GM12878 (cell line): ENCODE data around the gene ADGRD1. TPM values are rescaled to one million over a fixed set of nuclear protein-coding genes. Genes with fewer than 3 reads are reported as not detected.
A peak's percentile ranks its signal among the peaks of the same experiment; 100 is the strongest.

Source experiments
- ATAC-seq: fragments of 200-7000 bp; cut with Tn5 transposase; 3 replicates; pipeline ENCODE4 v1.9.1; 2020; ENCODE audit warnings: mild to moderate bottlenecking, moderate library complexity
- BruUV-seq: library from RNA; stranded (reverse); fragments of 400-500 nt; replicated peaks from 2 replicates; lab custom pipeline; 2021; lab: Mats Ljungman, UMichigan
- CTCF ChIA-PET: fragments of 300-600 bp; sonication (Branson Sonifier 250); formaldehyde crosslinking; extraction: SDS; loops from one replicate; lab custom pipeline; 2021; ENCODE audit warnings: inconsistent platforms; lab: Yijun Ruan, JAX
- POLR2A ChIA-PET: fragments of 350-600 bp; formaldehyde crosslinking; extraction: SDS; loops from one replicate; lab custom pipeline; 2021; ENCODE audit warnings: inconsistent platforms; lab: Charles Lee
- RAD21 ChIA-PET: fragments of 300-600 bp; sonication (Branson Sonifier 250); formaldehyde crosslinking; loops from one replicate; lab custom pipeline; 2023; ENCODE audit warnings: antibody characterized with exemption; ENCODE audit not compliant: unreplicated experiment; lab: Charles Lee
- SMC1A ChIA-PET: fragments of 300-600 bp; sonication (Branson Sonifier 250); formaldehyde crosslinking; loops from one replicate; lab custom pipeline; 2023; ENCODE audit not compliant: unreplicated experiment, uncharacterized antibody; lab: Charles Lee
- DNase-seq: peaks from one replicate; pipeline ENCODE4 v3.0.0-alpha.2; 2011; ENCODE audit warnings: low read depth, low spot score
- FAIRE-seq: peaks from 3 replicates; lab custom pipeline; 2011; peaks lifted over from hg19 to GRCh38; lab: Jason Lieb, UNC
- H2AFZ ChIP-seq: 2 replicates; pipeline ENCODE4 v1.6.0; 2011; ENCODE audit warnings: low read depth, low read length, control low read depth; ENCODE audit not compliant: control insufficient read depth
- H3K27ac ChIP-seq: 2 replicates; pipeline ENCODE4 v1.5.1; 2011; ENCODE audit warnings: control low read depth; ENCODE audit not compliant: control insufficient read depth, insufficient read depth
- H3K27me3 ChIP-seq, 2 experiments: replicated peaks in 1 of 2; 2 replicates each; pipeline versions ENCODE4 v1.6.0 to v1.6.1; 2011; ENCODE audit warnings: low read length in 1 of 2; ENCODE audit not compliant: control insufficient read depth in 2 of 2, insufficient read depth in 2 of 2
- H3K36me3 ChIP-seq, 2 experiments: 2 replicates each; pipeline ENCODE4 v1.5.1; 2011; ENCODE audit warnings: low read length in 1 of 2; ENCODE audit not compliant: control insufficient read depth in 2 of 2, insufficient read depth in 2 of 2
- H3K4me1 ChIP-seq: 2 replicates; pipeline ENCODE4 v1.6.1; 2011; ENCODE audit warnings: mild to moderate bottlenecking, low read length, moderate library complexity, mixed read lengths; ENCODE audit not compliant: control insufficient read depth, insufficient read depth
- H3K4me2 ChIP-seq: 2 replicates; pipeline ENCODE4 v1.6.0; 2011; ENCODE audit warnings: control low read depth; ENCODE audit not compliant: control insufficient read depth, insufficient read depth
- H3K4me3 ChIP-seq: fragments of 200-600 bp; sonication (generic); 2 replicates; pipeline ENCODE4 v1.5.1; 2016
- H3K79me2 ChIP-seq: 2 replicates; pipeline ENCODE4 v1.6.0; 2011; ENCODE audit warnings: low read length; ENCODE audit not compliant: control insufficient read depth, insufficient read depth
- H3K9ac ChIP-seq: 2 replicates; pipeline ENCODE4 v1.8.0; 2011; ENCODE audit warnings: low read length, control low read depth, mixed read lengths; ENCODE audit not compliant: control insufficient read depth, insufficient read depth
- H3K9me3 ChIP-seq: replicated peaks from 3 replicates; pipeline ENCODE4 v1.5.1; 2011; ENCODE audit warnings: mild to moderate bottlenecking, low read length; ENCODE audit not compliant: control insufficient read depth, insufficient read depth
- H4K20me1 ChIP-seq: 2 replicates; pipeline ENCODE4 v1.6.0; 2011; ENCODE audit not compliant: control insufficient read depth, insufficient read depth
- BACH1 ChIP-seq: fragments of 450-650 bp; IDR thresholded peaks from 2 replicates; pipeline ENCODE4 v1.6.1; 2017; ENCODE audit warnings: mild to moderate bottlenecking, borderline replicate concordance
- NFYB ChIP-seq: IDR thresholded peaks from 2 replicates; pipeline ENCODE4 v1.6.1; 2011; ENCODE audit warnings: low read depth, mild to moderate bottlenecking, low read length, improper control_type of control experiment, moderate library complexity; ENCODE audit not compliant: insufficient read depth
- WGBS: methylation state at CpG from one replicate; pipeline ENCODE4 v1.1.6; 2016; ENCODE audit warnings: low lambda C conversion rate; ENCODE audit not compliant: insufficient replicate concordance, insufficient coverage; ENCODE audit errors: missing lambda C conversion rate; 5-methylcytosine and 5-hydroxymethylcytosine counted together
- in situ Hi-C: fragments of 300-500 bp; cut with MboI; formaldehyde crosslinking; loops from 9 replicates; pipeline ENCODE4 v1.14.3; 2018; ENCODE audit warnings: mixed read lengths
- intact Hi-C: fragments of 100-400 bp; cut with micrococcal nuclease; formaldehyde crosslinking; loops from one replicate; pipeline ENCODE4 v1.14.2; 2022; ENCODE audit not compliant: unreplicated experiment
- polyA plus RNA-seq, 11 experiments: library from polyadenylated mRNA; depleted of rRNA in 4 of 11; unstranded in 6 of 11; stranded (reverse) in 5 of 11; fragments of >200 nt; fragmentation: Nextera tagmentation in 4 of 11; fragmentation: Illumina TruSeq in 1 of 11; extraction: Ambion mirVana in 4 of 11; extraction: Trizol in 1 of 11; gene quantifications; 1 replicate in 1 of 11; 2 replicates in 10 of 11; pipeline versions ENCODE4 v1.2.1 to v1.2.3, GENCODE V29; 2011 to 2016; ENCODE audit warnings: inconsistent platforms in 2 of 11, missing spikeins in 2 of 11, low read depth in 1 of 11
- total RNA-seq, 4 experiments: library from RNA; depleted of rRNA in 3 of 4; stranded (reverse); fragments of >200 nt in 3 of 4; fragmentation: Illumina TruSeq in 1 of 4; extraction: Trizol in 1 of 4; gene quantifications; 2 replicates each; pipeline versions ENCODE4 v1.2.1 to v1.2.3, GENCODE V29; 2013 to 2021
- TF ChIP-seq, protein P1 (sequence below): IDR thresholded peaks from 2 replicates; pipeline ENCODE4 v1.6.1; 2011; ENCODE audit warnings: borderline replicate concordance, low read depth, mild to moderate bottlenecking, moderate library complexity, mixed read lengths, low read length; ENCODE audit not compliant: insufficient read depth; ENCODE audit errors: extremely low read length

ADGRD1 gene
- total and polyA plus RNA-seq, 10 of the 15 experiments (the other 5 are each of a cell fraction or from before 2014, with no cell fraction given): 0.15 to 12.7 (median 1.2) TPM

- no peak for ATAC-seq
- Histone ChIP-seq H4K20me1 (no peaks in the 10 kb centered on the region), H3K4me3 (no peak overlapping the region), H3K27ac (no peak overlapping the region), H3K79me2 (no peaks in the 10 kb centered on the region), H3K36me3 (no peaks in the 10 kb centered on the region), H3K9me3 (no peaks in the 10 kb centered on the region; the same call in 2 of the 3 replicates), H3K4me2 (no peak overlapping the region), H3K4me1 (peaks cover 8% of the 10 kb centered on the region), H3K9ac (no peak overlapping the region)
- BruUV-seq: no TSS peak
- intact Hi-C loops: no loop called here
- in situ Hi-C loops: no loop called here
- ChIA-PET RAD21 (no interaction called here), POLR2A (no interaction called here), CTCF (interaction anchor here (1.1 kb wide), 1 partner anchor 9 kb away, joined by 4 read pairs; no protein-coding TSS in a partner anchor)
- 89% methylated on average over 32 of the region's 32 CpGs for WGBS
- DNase-seq: no peak
- no peak for FAIRE-seq
- TF ChIP-seq NFYB (peak; percentile 58; the same call in 1 of the 2 replicates), BACH1 (no peak)
- TF ChIP-seq, protein P1, sequence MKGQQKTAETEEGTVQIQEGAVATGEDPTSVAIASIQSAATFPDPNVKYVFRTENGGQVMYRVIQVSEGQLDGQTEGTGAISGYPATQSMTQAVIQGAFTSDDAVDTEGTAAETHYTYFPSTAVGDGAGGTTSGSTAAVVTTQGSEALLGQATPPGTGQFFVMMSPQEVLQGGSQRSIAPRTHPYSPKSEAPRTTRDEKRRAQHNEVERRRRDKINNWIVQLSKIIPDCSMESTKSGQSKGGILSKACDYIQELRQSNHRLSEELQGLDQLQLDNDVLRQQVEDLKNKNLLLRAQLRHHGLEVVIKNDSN: peak; percentile 53
- TF ChIP-seq, all 136 proteins: peak for 2
- H3K27me3 ChIP-seq: no peaks in the 10 kb centered on the region
- H2AFZ ChIP-seq: no peak overlapping the region
- SMC1A ChIA-PET: interaction anchor here (0.6 kb wide), 1 partner anchor 78 kb away, joined by 3 read pairs; no protein-coding TSS in a partner anchor
Measured at GRCh38 chr12:130993759-130994670, 40.3 kb downstream of the ADGRD1 start.
